NCI-H2081 (cell line): ENCODE data around the gene LRRC74B.

Experiments used
- DNase-seq, 2 experiments: peaks; one replicate each; lab custom pipeline; 2025; lab: John Stamatoyannopoulos, UW

LRRC74B gene

GRCh38 chr22:21014202-21014725 lies 31.5 kb upstream of the LRRC74B start:
- peak; percentile 90 to 96 for DNase-seq

- no peak for DNase-seq
Measured at GRCh38 chr22:21014726-21015465, 30.9 kb upstream of the LRRC74B start, which contains the start of gene P2RX6. Gene P2RX6, plus strand, starts transcription at chr22:21015165. Its CDS starts 10 bp downstream, at chr22:21015175.

GRCh38 chr22:21015466-21016006 lies 30.2 kb upstream of the LRRC74B start:
- no peak for DNase-seq

- no peak for DNase-seq
Measured at GRCh38 chr22:21016644-21017420, 28.9 kb upstream of the LRRC74B start.

GRCh38 chr22:21018314-21018713 lies 27.4 kb upstream of the LRRC74B start:
- DNase-seq: no peak

- no peak for DNase-seq
Measured at GRCh38 chr22:21020802-21021429, 24.8 kb upstream of the LRRC74B start.

- DNase-seq: no peak
Measured at GRCh38 chr22:21022507-21022906, 23.2 kb upstream of the LRRC74B start.

- DNase-seq: no peak
Measured at GRCh38 chr22:21022955-21023614, 22.7 kb upstream of the LRRC74B start.

- no peak for DNase-seq
Measured at GRCh38 chr22:21025266-21025665, 20.5 kb upstream of the LRRC74B start.

GRCh38 chr22:21025763-21026755 lies 19.7 kb upstream of the LRRC74B start:
- no peak for DNase-seq

GRCh38 chr22:21026783-21027692 lies 18.7 kb upstream of the LRRC74B start:
- no peak for DNase-seq

GRCh38 chr22:21028277-21029251 lies 17.2 kb upstream of the LRRC74B start:
- no peak for DNase-seq

- no peak for DNase-seq
Measured at GRCh38 chr22:21029486-21030025, 16.2 kb upstream of the LRRC74B start.

GRCh38 chr22:21030032-21030431 lies 15.7 kb upstream of the LRRC74B start:
- DNase-seq: no peak

- DNase-seq: no peak
Measured at GRCh38 chr22:21030621-21031544, 14.9 kb upstream of the LRRC74B start.

- DNase-seq: no peak
Measured at GRCh38 chr22:21031545-21032036, 14.2 kb upstream of the LRRC74B start.
